ENCODE data around the gene TAPBP.

DNA sequence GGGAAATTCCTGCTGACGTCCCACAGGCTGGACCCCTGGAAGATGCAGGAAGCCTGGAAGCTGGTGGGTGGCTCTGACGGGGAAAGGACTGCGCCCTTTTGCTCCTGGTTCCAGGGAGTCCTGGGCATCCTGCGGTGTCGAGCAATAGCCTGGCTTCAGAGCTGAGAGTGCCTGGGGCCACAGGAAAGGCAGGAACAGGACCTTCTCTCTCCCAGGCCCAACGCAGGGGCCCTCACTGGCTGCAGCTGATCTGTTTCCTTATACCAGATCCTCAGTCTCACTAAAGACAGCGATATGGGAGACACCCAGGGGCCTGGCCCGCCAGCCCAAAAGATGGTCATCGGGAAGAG lies 35.5 kb downstream of the TAPBP start:
- TF ChIP-seq CTCF (conservative IDR thresholded peaks at IDR 0.05 in 1 of 2, IDR thresholded peaks at IDR 0.05 in 1 of 2; ENCODE audit: extremely low read depth in 1 of 2, insufficient read depth in 1 of 2, low read depth in 1 of 2, low read length in 2 of 2) (no peak), EZH2 (IDR thresholded peaks at IDR 0.05; ENCODE audit: borderline replicate concordance, low read length) (no peak)

Measured in mammary epithelial cell (primary cell).